GM18498 (cell line): ENCODE data around the gene MTPN.

ENCODE experiments used
- ATAC-seq: cut with Tn5 transposase; IDR thresholded peaks from one replicate; pipeline ENCODE4 v1.9.1; 2021; ENCODE audit warnings: mild to moderate bottlenecking, moderate library complexity; ENCODE audit not compliant: unreplicated experiment

Gene MTPN

GRCh38 chr7:135958173-135958572, 19.0 kb downstream of the MTPN start:
- no peak for ATAC-seq

GRCh38 chr7:135957627-135958026, 19.5 kb downstream of the MTPN start:
- no peak for ATAC-seq

GRCh38 chr7:135956393-135956792, 20.8 kb downstream of the MTPN start:
- ATAC-seq = no peak

GRCh38 chr7:135950972-135951371, 26.2 kb downstream of the MTPN start:
- ATAC-seq = no peak

- ATAC-seq = no peak
Observed at GRCh38 chr7:135950429-135950828, 26.7 kb downstream of the MTPN start.

- no peak for ATAC-seq
Observed at GRCh38 chr7:135946289-135947055, 30.7 kb downstream of the MTPN start.

GRCh38 chr7:135944753-135945152, 32.4 kb downstream of the MTPN start:
- ATAC-seq = no peak

GRCh38 chr7:135943134-135943879, 33.9 kb downstream of the MTPN start:
- ATAC-seq = no peak

- ATAC-seq = peak; percentile 76
Observed at GRCh38 chr7:135942614-135943013, 34.5 kb downstream of the MTPN start.

GRCh38 chr7:135940077-135941075, 36.8 kb downstream of the MTPN start:
- no peak for ATAC-seq

GRCh38 chr7:135939261-135939812, 37.8 kb downstream of the MTPN start:
- ATAC-seq = no peak

- ATAC-seq = peak; percentile 79
Observed at GRCh38 chr7:135938563-135938962, 38.6 kb downstream of the MTPN start.

GRCh38 chr7:135938086-135938485, 39.1 kb downstream of the MTPN start:
- no peak for ATAC-seq

GRCh38 chr7:135936497-135937217, 40.5 kb downstream of the MTPN start:
- ATAC-seq = no peak

- no peak for ATAC-seq
Observed at GRCh38 chr7:135934651-135935050, 42.5 kb downstream of the MTPN start.

GRCh38 chr7:135933509-135934188, 43.5 kb downstream of the MTPN start:
- no peak for ATAC-seq

GRCh38 chr7:135932131-135932530, 45.0 kb downstream of the MTPN start:
- no peak for ATAC-seq

- ATAC-seq = no peak
Observed at GRCh38 chr7:135930565-135931461, 46.3 kb downstream of the MTPN start.
